ENCODE measurements around the gene KCNT1. TPM values are rescaled to one million over a fixed set of nuclear protein-coding genes. Genes with fewer than 3 reads are reported as not detected.

KCNT1 gene
- total RNA-seq, 1 experiment from 2014 or later, result 0.68 TPM

DNA sequence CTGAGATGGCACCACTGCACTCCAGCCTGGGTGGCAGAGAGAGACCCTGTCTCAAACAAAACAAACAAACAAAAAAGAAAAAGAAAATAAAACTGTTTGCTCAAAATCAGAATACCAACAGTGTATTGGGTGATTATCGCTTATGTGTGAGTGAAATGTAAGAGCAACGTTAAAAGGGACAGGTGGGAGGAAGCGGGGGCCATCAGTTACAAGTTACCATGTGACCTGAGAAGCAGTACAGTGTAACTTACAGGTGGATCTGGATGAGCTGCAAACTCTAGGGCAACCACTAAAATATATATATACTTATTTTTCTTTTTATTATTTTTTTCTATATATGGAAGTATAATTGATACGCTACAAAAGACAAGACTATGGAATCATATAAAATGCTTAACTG lies 93.4 kb downstream of the KCNT1 start:
- Histone ChIP-seq H3K56ac (ENCODE audit: insufficient read length, low read depth, low read length) (no peak overlapping the region), H2BK120ac (ENCODE audit: low read depth, low read length, poor library complexity, severe bottlenecking) (no peak overlapping the region), H3K27me3 (ENCODE audit: insufficient read depth, low read length) (no peaks in the 10 kb centered on the region), H3K4me1 (ENCODE audit: insufficient read depth, low read length) (no peaks in the 10 kb centered on the region), H2BK20ac (ENCODE audit: low read depth, low read length, poor library complexity, severe bottlenecking) (no peak overlapping the region), H3K79me2 (ENCODE audit: insufficient read depth, low read length) (no peaks in the 10 kb centered on the region), H3K23ac (ENCODE audit: insufficient read length, low read depth, low read length) (no peak overlapping the region), H3K23me2 (ENCODE audit: insufficient read length, low read depth, low read length, poor library complexity, severe bottlenecking) (no peaks in the 10 kb centered on the region), H3T11ph (ENCODE audit: low read length) (no peak overlapping the region), H4K8ac (replicated peaks; ENCODE audit: insufficient read length, low read depth, low read length) (no peak overlapping the region), H2BK12ac (ENCODE audit: insufficient read length, low read depth, low read length) (no peak overlapping the region), H3K27ac (ENCODE audit: insufficient read length, low read depth, low read length) (no peak overlapping the region), H3K14ac (ENCODE audit: insufficient read depth, low read length) (no peak overlapping the region), H3K4me2 (ENCODE audit: insufficient read depth, insufficient read length, low read length) (no peak overlapping the region), H3K9ac (ENCODE audit: extremely low read depth, insufficient read length, low read length) (no peak overlapping the region), H3K4ac (ENCODE audit: low read depth, low read length) (no peak overlapping the region), H2AFZ (ENCODE audit: low read length) (no peak overlapping the region), H3K18ac (ENCODE audit: insufficient read length, low read depth, low read length) (no peak overlapping the region), H4K5ac (ENCODE audit: insufficient read length, low read depth, low read length) (no peak overlapping the region), H4K20me1 (ENCODE audit: control insufficient read depth, insufficient read depth, insufficient read length) (no peaks in the 10 kb centered on the region), H2BK15ac (ENCODE audit: low read depth, low read length) (no peak overlapping the region), H3K79me1 (ENCODE audit: insufficient read depth, low read depth, low read length, poor library complexity, severe bottlenecking) (no peaks in the 10 kb centered on the region), H2BK5ac (ENCODE audit: insufficient read length, low read length) (no peak overlapping the region), H4K91ac (ENCODE audit: insufficient read length, low read depth, low read length) (no peak overlapping the region), H2AK5ac (ENCODE audit: insufficient read length, low read length) (no peak overlapping the region), H3K9me3 (ENCODE audit: control insufficient read depth, low read depth, low read length) (no peaks in the 10 kb centered on the region)
- H3K9me3 Mint-ChIP-seq, result no peaks in the 10 kb centered on the region
- DNase-seq, result no peak
- no peak overlapping the region; a peak in 1 of 5 replicates for H3K4me3 Mint-ChIP-seq
- H3K27me3 Mint-ChIP-seq (ENCODE audit: low read depth), result no peaks in the 10 kb centered on the region; the same call in 1 of the 2 replicates
- H3K4me1 Mint-ChIP-seq, result peaks cover 3 to 9% of the 10 kb centered on the region in 2 experiments; a peak in 3 of 4 replicates
- H3K27ac Mint-ChIP-seq, result peak overlapping the region in 1 of 3 experiments; percentile 38; a peak in 1 of 7 replicates
- TF ChIP-seq, protein P1, sequence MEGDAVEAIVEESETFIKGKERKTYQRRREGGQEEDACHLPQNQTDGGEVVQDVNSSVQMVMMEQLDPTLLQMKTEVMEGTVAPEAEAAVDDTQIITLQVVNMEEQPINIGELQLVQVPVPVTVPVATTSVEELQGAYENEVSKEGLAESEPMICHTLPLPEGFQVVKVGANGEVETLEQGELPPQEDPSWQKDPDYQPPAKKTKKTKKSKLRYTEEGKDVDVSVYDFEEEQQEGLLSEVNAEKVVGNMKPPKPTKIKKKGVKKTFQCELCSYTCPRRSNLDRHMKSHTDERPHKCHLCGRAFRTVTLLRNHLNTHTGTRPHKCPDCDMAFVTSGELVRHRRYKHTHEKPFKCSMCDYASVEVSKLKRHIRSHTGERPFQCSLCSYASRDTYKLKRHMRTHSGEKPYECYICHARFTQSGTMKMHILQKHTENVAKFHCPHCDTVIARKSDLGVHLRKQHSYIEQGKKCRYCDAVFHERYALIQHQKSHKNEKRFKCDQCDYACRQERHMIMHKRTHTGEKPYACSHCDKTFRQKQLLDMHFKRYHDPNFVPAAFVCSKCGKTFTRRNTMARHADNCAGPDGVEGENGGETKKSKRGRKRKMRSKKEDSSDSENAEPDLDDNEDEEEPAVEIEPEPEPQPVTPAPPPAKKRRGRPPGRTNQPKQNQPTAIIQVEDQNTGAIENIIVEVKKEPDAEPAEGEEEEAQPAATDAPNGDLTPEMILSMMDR (conservative IDR thresholded peaks at IDR 0.05), result no peak
- no peaks in the 10 kb centered on the region for H3K36me3 Mint-ChIP-seq (ENCODE audit: insufficient read depth in 1 of 3, low read depth in 3 of 3)
- WGBS (ENCODE audit: extremely low coverage, insufficient read length, low lambda C conversion rate), result no CpG with 5 or more reads among the region's 4 CpGs
